Esophagus muscularis mucosa (tissue), 3 donors: ENCODE measurements around the gene BTNL8.

Source experiments
- CTCF ChIP-seq, 3 experiments: fragments of 200-600 bp in 2 of 3; fragments of 450-650 bp in 1 of 3; sonication (generic) in 2 of 3; IDR thresholded peaks; one replicate each; pipeline ENCODE4 v1.5.1; 2017 to 2019; ENCODE audit warnings: antibody characterized with exemption in 3 of 3, mild to moderate bottlenecking in 2 of 3, moderate library complexity in 1 of 3
- POLR2A ChIP-seq: fragments of 450-650 bp; IDR thresholded peaks from one replicate; pipeline ENCODE4 v1.6.1; 2017; ENCODE audit warnings: antibody characterized with exemption, moderate library complexity, mild to moderate bottlenecking, low read depth
- POLR2AphosphoS5 ChIP-seq, 2 donors: sonication (generic); formaldehyde crosslinking; IDR thresholded peaks; one replicate each; pipeline ENCODE4 v1.6.1; 2017; ENCODE audit warnings: antibody characterized with exemption in 2 of 2

DNA sequence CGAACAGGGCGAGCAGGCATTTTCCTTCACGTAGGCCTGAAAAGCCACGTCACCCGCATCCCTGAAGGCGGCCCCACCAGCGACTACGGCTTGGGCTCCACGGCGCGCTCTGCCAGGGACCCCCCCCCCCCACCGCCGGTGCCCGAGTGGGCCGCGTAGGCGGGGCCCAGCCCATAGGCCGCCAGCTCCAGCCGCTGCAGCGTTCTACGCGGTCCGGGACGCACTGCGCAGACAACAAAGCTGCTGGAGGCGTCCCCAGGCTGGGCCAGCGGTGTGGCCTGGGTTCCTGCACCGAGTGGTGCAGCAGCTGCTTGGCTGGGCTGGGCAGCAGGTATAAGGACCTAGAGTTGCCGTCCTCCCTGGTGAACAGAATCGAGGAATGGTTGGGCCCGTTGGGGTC is 71.4 kb downstream of the BTNL8 start:
- TF ChIP-seq CTCF (IDR thresholded peaks at IDR 0.05) (no peak), POLR2AphosphoS5 (IDR thresholded peaks at IDR 0.05) (no peak), POLR2A (no peak)
